ENCODE data around the gene CGGBP1.

DNA sequence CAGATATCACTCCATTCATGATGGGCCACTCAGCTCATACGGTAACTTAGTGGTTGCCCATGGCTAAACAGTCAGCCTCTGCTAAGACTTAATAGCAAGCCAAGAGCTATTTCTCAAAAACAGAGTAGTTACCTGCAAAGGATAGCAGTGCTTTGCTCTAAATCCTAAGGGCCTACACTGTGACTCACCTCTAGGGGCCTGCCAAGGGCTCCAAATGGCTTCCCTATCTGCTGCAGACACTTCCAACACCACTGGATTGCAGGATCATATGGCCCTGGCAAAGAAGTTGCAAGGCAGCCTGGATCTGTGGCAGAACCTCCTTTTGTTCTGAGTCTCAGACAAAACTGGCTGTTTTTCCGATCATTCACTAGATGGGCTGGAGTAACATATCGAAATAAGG lies 17.8 kb downstream of the CGGBP1 start:
- TF ChIP-seq POLR2A (IDR thresholded peaks at IDR 0.05): no peak
- TF ChIP-seq, protein P1, sequence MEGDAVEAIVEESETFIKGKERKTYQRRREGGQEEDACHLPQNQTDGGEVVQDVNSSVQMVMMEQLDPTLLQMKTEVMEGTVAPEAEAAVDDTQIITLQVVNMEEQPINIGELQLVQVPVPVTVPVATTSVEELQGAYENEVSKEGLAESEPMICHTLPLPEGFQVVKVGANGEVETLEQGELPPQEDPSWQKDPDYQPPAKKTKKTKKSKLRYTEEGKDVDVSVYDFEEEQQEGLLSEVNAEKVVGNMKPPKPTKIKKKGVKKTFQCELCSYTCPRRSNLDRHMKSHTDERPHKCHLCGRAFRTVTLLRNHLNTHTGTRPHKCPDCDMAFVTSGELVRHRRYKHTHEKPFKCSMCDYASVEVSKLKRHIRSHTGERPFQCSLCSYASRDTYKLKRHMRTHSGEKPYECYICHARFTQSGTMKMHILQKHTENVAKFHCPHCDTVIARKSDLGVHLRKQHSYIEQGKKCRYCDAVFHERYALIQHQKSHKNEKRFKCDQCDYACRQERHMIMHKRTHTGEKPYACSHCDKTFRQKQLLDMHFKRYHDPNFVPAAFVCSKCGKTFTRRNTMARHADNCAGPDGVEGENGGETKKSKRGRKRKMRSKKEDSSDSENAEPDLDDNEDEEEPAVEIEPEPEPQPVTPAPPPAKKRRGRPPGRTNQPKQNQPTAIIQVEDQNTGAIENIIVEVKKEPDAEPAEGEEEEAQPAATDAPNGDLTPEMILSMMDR (IDR thresholded peaks at IDR 0.05): no peak

All from heart left ventricle (tissue), 13 donors.